Activated naive CD4-positive, alpha-beta T cell treated with anti-CD3 and anti-CD28 coated beads, Interleukin-2, amount 50 U/mL, for 72 hours (primary cell): Measurements from ENCODE around the gene MPV17L2. TPM values are rescaled to one million over a fixed set of nuclear protein-coding genes. Genes with fewer than 3 reads are reported as not detected.
"Not testable (repeated sequence)": the region's sequence is repeated elsewhere in the genome, so short reads cannot be mapped to it uniquely, and the experiment has no call there.

Source experiments
- ATAC-seq, 2 donors: fragments of 150-1000 bp; cut with Tn5 transposase; 2 replicates each; pipeline ENCODE4 v1.10.0; 2021; ENCODE audit warnings: mild to moderate bottlenecking in 2 of 2, moderate library complexity in 2 of 2
- DNase-seq, 2 donors: peaks; one replicate each; pipeline ENCODE4 v3.0.0; 2021 to 2022; ENCODE audit warnings: low spot score in 2 of 2
- H3K27ac Mint-ChIP-seq, 2 donors: one replicate each; pipeline ENCODE4 v1.8.0; 2022; ENCODE audit warnings: mild to moderate bottlenecking in 2 of 2, mixed read lengths in 2 of 2
- H3K36me3 Mint-ChIP-seq, 2 donors: one replicate each; pipeline ENCODE4 v1.8.0; 2022; ENCODE audit warnings: mixed read lengths in 2 of 2
- H3K9me3 Mint-ChIP-seq, 2 donors: one replicate each; pipeline ENCODE4 v1.8.0; 2022; ENCODE audit warnings: mixed read lengths in 2 of 2
- total RNA-seq, 2 donors: library from RNA; stranded (reverse); gene quantifications; one replicate each; pipeline ENCODE4 v1.2.3, GENCODE V29; 2022

The MPV17L2 gene
- total RNA-seq, 2 donors from 2014 or later = 5.4 to 14.0 TPM

DNA sequence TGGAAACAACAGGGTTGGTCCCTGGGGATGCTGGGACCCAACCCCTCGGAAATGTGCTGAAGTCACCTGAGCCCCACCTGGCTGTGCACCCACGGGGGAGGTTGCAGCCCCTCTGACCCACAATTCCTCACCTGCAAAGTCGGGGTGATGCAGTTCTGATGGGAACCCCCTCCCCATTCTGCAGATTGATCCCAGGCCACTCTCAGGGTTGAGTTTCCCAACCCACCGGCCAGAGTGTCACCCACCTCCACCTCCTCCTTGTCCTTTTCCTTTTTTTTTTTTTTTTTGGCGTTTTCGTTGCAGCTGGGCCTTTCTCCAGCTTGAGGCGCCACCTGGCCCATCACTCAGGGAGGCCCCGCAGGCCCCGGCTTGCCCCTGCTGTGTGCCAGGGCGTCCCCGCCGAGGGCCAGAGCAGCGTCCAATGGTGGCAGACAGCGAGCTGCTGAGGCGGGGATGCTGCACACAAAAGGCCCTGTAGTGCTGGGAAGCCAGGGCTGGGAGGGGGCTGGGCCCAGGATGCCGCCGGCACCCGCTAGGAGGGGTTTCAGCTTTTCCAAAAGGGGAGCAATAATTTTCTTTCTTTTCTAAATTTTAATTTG is 35.5 kb upstream of the MPV17L2 start:
- no peak for DNase-seq
- no peak for ATAC-seq
- Mint-ChIP-seq H3K27ac (no peak overlapping the region), H3K36me3 (no peaks in the 10 kb centered on the region), H3K9me3 (no peaks in the 10 kb centered on the region)

DNA sequence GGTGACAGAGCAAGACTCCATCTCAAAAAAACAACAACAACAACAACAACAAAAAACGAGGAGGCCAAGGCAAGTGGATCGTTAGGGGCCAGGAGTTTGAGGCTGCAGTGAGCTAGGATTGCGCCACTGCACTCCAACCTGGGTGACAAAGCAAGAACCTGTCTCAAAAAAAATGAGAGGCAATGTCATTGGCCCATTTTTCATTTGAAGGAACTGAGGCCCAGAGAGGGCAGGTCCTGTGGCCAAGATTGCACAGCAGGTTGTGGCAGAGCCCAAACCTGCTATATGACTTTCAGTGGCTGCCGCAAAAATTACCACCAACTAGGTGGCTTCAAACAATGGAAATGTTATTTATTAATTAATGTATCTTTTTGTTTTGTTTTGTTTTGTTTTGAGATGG is 34.6 kb upstream of the MPV17L2 start:
- Mint-ChIP-seq H3K27ac (no peak overlapping the region), H3K9me3 (no peaks in the 10 kb centered on the region), H3K36me3 (peaks cover 5 to 7% of the 10 kb centered on the region in 2 donors)
- DNase-seq = no peak
- no peak for ATAC-seq

DNA sequence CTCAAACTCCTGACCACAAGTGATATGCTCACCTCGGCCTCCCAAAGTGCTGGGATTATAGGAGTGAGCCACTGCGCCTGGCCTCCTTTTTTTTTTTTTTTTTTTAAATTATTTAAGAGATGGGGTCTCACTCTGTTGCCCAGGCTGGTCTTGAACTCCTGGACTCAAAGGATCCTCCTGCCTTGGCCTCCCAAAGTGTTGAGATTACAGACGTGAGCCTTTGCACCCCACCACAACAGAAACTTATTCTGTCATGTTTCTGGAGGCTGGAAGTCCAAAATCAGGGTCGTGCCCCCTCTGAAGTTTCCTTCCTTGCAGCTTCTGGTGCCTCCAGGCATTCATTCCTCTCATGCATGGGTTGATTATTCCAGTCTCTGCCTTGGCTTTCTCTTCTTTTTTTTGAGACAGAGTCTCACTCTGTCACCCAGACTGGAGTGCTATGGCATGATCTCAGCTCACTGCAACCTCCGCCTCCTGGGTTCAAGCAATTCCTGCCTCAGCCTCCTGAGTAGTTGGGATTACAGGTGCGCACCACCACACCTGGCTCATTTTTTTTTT is 33.9 kb upstream of the MPV17L2 start:
- DNase-seq, H3K9me3 Mint-ChIP-seq, H3K36me3 Mint-ChIP-seq, ATAC-seq, H3K27ac Mint-ChIP-seq: not testable (repeated sequence)

DNA sequence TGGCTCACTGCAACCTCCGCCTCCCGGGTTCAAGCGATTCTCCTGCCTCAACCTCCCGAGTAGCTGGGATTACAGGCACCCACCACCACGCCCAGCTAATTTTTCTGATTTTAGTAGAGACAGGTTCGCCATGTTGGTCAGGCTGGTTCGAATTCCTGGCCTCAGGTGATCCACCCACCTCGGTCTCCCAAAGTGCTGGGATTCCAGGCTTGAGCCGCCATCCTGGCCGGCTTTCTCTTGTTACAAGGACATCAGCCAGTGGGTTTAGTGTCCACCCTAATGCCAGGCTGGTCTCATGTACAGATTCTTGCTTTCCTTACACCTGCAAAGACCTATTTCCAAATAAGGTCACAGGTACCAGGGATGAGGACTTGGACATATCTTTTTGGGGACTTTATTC is 33.2 kb upstream of the MPV17L2 start:
- no peak for ATAC-seq
- Mint-ChIP-seq H3K27ac (no peak overlapping the region), H3K36me3 (peaks cover 6 to 7% of the 10 kb centered on the region in 2 donors), H3K9me3 (no peaks in the 10 kb centered on the region)
- no peak for DNase-seq

DNA sequence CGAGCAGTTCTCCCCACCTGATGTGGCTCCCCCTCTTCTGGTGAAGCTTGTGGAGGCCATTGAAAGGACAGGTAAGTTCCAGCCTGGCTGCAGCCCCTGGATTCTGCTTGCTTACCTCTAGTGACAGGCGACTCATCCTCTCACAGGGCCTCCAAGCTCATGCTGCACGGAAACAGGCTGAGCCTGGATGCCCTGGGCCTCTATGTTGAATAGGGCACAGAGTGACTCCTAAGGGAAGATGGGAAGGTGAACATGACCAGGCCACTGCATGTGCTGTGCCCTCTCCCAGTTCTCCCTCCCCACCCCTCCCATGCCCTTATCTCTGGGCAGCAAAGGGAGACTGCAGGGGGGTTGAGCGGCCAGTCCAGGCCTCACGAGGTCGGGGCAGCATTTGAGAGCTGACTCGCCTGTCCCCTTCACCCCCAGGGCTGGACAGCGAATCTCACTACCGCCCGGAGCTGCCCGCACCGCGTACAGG is 32.5 kb upstream of the MPV17L2 start:
- H3K9me3 Mint-ChIP-seq = no peaks in the 10 kb centered on the region
- peaks cover 7 to 8% of the 10 kb centered on the region in 2 donors for H3K36me3 Mint-ChIP-seq
- DNase-seq (no peak), ATAC-seq (peak in 1 of 2 donors; percentile 8)
- H3K27ac Mint-ChIP-seq = peak overlapping the region; percentile 56 to 60

DNA sequence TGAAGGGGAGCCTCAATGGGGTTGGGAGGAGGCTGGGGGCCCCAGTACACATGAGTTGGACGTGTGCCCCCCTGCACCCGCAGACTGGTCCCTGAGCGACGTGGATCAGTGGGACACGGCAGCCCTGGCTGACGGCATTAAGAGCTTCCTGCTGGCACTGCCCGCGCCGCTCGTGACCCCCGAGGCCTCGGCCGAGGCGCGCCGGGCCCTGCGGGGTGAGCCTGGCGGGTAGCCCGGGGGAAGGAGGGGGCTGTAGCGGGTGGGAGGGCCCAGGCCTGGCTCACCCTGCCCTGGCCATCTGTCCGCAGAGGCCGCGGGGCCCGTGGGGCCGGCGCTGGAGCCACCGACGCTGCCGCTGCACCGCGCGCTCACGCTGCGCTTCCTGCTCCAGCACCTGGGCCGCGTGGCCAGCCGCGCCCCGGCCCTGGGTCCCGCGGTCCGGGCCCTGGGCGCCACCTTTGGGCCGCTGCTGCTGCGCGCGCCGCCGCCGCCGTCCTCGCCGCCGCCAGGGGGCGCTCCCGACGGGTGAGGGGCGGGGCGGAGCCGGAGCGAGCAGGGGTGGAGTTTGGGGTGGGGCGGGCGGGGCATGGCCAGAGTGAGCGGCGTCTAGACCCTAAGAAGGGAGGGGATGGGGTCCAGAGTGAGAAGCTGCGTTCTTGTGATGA is 31.9 kb upstream of the MPV17L2 start:
- Mint-ChIP-seq H3K9me3 (no peaks in the 10 kb centered on the region), H3K27ac (peak overlapping the region; percentile 56 to 60), H3K36me3 (peaks cover 7 to 13% of the 10 kb centered on the region in 2 donors)
- DNase-seq (peak; percentile 86 to 96), ATAC-seq (peak; percentile 90 to 94)

DNA sequence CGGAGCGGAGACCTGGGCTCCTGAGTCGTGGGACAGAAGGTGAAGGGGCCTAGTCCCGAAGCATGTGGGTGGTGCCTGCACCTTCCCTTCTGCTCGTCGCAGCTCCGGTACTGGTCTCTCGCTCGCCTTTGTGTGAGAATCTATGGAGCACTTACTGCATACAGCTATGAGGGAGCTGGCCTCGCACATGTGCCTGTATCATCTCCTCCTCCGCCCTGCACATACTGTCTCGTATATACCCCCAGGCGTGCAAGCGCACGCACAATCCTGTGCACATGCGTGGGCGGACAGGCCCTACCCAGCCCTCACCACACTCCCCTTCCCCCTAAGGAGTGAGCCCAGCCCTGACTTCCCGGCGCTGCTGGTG is 31.4 kb upstream of the MPV17L2 start:
- ATAC-seq (no peak), DNase-seq (no peak)
- Mint-ChIP-seq H3K36me3 (peaks cover 7 to 13% of the 10 kb centered on the region in 2 donors), H3K27ac (no peak overlapping the region), H3K9me3 (no peaks in the 10 kb centered on the region)

DNA sequence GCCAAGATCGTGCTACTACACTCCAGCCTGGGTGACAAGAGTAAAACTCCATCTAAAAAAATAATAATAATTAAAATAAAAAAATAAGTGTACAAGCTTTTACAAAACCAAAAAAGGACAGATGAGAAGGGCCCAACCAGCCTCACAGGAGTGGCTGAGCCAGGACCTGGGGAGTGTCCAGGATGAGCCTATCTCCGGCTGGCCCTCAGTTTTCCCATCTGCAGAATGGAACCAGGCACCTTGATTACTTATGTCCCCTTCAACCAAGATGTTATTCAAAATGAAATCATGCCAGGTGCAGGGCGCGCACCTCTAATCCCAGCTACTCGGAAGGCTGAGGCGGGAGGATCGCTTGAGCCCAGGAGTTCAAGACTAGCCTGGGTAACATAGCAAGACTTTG is 28.9 kb upstream of the MPV17L2 start:
- no peak overlapping the region for H3K27ac Mint-ChIP-seq
- no peak for ATAC-seq
- peaks cover 7 to 21% of the 10 kb centered on the region in 2 donors for H3K36me3 Mint-ChIP-seq
- no peak for DNase-seq
- no peaks in the 10 kb centered on the region for H3K9me3 Mint-ChIP-seq

DNA sequence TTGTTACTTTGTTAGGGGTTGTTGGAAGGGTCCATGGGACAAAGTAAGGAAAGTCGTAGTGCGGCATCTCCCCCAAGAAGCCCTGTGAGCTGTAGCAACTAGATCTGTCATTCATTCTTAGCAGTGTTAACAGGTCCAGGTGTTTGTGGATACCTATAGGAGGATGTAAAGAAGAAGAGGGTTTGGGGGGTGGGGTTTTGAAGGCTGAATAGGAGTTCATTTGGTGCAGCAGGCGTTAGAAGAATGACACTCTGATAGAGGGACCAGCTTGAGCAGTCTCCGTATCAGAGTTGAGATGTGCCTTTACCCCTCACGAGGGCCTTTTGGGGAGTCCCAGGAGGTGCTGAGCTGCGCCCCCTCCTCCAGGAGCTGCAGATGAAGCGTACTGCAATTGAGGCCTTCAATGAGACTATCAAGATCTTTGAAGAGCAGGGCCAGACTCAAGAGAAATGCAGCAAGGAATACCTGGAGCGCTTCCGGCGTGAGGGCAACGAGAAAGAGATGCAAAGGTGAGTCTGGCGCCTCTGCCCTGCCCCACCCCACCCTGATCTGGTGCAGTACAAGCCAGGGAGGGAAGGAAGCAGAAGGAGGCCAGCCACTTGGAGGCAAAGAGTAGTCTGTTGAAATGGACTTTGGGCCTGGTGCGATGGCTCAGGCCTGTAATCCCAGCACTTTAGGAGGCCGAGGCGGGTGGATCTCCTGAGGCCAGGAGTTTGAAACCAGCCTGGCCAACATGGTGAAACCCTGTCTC is 27.0 kb upstream of the MPV17L2 start:
- H3K9me3 Mint-ChIP-seq = no peaks in the 10 kb centered on the region
- DNase-seq (no peak), ATAC-seq (no peak)
- H3K27ac Mint-ChIP-seq = no peak overlapping the region
- H3K36me3 Mint-ChIP-seq = peaks cover 7 to 21% of the 10 kb centered on the region in 2 donors

DNA sequence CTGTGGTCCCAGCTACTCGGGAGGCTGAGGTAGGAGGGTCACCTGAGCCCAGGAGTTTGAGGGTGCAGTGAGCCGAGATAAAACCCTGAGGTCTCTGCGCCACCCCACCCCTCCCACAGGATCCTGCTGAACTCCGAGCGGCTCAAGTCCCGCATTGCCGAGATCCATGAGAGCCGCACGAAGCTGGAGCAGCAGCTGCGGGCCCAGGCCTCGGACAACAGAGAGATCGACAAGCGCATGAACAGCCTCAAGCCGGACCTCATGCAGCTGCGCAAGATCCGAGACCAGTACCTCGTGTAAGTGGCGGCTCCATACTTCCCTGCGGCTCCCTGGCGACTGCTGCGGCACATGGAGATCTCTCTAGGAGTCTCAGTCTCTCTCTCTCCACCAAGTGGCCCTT is 26.0 kb upstream of the MPV17L2 start:
- DNase-seq = no peak
- no peaks in the 10 kb centered on the region for H3K9me3 Mint-ChIP-seq
- ATAC-seq = no peak
- H3K36me3 Mint-ChIP-seq = peaks cover 7 to 26% of the 10 kb centered on the region in 2 donors
- peak overlapping the region in 1 of 2 donors; percentile 32 for H3K27ac Mint-ChIP-seq

DNA sequence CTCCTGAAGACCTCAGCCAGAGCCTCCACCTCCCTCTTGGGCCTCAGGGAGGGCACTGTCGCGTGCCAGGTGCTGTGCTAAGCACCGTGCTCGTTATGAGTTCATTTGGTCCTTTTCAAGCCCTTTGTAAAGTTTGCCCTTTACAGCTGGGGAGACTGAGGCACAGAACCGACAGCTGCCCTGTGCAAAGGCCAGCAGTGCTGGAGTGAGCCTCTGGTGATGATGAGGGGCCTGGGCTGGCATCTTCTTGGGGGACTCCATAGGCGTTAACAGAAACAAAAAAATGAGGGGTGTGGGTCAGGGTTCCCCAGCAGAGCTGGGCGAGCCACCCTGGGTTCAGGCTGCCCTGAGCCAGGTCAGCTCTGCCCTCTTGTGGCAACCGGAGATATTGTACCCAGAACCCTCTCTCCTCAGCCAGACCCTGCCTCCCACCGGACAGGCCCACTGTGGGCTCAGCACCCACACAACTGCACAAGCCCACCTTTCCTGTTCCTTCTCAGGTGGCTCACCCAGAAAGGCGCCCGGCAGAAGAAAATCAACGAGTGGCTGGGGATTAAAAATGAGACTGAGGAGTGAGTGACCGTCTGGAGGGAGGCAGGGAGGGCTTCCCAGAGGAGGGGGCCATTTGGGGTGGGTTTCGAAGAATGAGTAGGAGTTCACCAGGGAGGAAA is 24.9 kb upstream of the MPV17L2 start:
- H3K9me3 Mint-ChIP-seq = no peaks in the 10 kb centered on the region
- DNase-seq (peak in 1 of 2 donors; percentile 74), ATAC-seq (peak; percentile 94)
- no peak overlapping the region for H3K27ac Mint-ChIP-seq
- peaks cover 4 to 24% of the 10 kb centered on the region in 2 donors for H3K36me3 Mint-ChIP-seq

DNA sequence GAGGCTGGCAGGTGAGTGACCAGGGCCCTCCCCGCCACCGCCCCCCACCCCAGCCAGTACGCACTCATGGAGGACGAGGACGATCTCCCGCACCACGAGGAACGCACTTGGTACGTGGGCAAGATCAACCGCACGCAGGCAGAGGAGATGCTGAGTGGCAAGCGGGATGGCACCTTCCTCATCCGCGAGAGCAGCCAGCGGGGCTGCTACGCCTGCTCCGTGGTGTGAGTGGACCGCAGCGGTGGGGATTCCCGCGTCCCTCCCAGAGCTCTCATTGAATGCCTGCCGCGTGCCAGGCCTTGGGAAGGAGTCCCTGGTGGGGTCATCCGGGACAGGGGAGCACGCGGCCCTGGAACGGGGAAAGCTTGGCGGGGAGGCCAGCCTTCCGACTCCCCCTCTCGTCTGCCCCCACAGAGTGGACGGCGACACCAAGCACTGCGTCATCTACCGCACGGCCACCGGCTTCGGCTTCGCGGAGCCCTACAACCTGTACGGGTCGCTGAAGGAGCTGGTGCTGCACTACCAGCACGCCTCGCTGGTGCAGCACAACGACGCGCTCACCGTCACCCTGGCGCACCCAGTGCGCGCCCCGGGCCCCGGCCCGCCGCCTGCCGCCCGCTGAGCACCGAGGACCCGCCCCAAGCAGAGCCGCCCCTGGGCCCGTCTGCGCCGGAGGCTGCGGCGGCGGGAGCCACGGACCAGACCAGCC is 24.2 kb upstream of the MPV17L2 start:
- Mint-ChIP-seq H3K9me3 (no peaks in the 10 kb centered on the region), H3K27ac (no peak overlapping the region), H3K36me3 (peaks cover 0 to 19% of the 10 kb centered on the region in 2 donors)
- no peak for ATAC-seq
- no peak for DNase-seq

DNA sequence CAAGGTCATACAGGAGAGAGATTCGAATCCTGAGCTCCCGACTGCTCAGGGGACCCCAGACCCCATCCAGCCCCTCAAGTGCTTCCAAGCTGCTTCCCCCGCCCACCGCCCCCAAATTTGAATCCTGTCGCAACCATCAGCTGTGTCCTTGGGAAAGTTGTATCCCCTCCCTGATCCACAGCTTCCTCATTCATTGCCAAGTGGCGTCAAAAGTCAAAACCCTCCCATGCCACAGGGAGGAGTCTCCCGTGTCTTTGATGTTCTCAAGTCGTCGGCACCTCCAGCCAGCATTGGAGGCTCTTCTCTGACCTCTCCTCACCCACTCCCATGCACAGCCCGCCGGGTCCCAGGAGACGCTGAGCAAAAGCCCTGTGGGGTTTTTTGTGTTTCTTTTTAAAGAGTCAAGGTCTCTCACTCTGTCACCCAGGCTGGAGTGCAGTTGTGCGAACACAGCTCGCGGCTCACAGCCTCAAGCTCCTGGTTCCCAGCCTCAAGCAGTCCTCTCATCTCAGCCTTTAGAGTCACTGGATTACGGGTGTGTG is 22.2 kb upstream of the MPV17L2 start:
- ATAC-seq = no peak
- Mint-ChIP-seq H3K9me3 (no peaks in the 10 kb centered on the region), H3K36me3 (peaks cover 0 to 30% of the 10 kb centered on the region in 2 donors), H3K27ac (peak overlapping the region in 1 of 2 donors; percentile 73)
- no peak for DNase-seq

DNA sequence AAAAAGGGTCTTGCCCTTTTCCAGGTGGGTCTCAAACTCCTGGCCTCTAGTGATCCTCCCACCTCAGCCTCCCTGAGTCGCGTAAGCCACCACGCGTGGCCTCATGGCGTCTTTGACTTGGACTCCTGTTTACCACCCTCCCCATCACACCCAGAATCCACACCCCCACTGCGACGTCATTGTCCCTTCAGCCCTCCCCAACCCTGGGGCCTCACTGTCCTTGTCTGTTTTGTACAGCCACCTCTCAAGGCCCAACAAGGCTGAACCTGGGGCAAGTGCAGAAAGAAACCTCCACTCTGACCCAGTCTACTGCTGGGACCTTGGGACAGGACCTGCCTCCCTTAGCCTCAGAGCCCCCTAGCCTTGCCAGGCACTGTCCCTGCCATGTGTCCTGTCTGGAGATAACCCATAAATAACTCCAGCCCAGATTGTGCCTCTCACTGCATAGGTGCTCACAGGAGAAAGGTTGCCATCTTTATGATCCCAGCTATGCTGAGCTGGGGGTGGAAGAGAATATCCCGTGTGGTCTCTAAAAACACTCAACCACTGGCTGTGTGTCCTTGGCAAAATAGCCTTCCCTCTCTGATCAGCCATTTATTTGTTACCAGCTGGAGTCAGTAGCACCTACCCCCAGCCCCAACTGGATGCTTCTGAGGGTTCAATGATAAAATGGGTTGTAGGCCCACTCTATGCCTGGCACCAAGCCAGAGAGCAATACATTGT is 21.3 kb upstream of the MPV17L2 start:
- Mint-ChIP-seq H3K27ac (peak overlapping the region in 1 of 2 donors; percentile 10), H3K9me3 (no peaks in the 10 kb centered on the region), H3K36me3 (peaks cover 0 to 27% of the 10 kb centered on the region in 2 donors)
- no peak for ATAC-seq
- DNase-seq = no peak

DNA sequence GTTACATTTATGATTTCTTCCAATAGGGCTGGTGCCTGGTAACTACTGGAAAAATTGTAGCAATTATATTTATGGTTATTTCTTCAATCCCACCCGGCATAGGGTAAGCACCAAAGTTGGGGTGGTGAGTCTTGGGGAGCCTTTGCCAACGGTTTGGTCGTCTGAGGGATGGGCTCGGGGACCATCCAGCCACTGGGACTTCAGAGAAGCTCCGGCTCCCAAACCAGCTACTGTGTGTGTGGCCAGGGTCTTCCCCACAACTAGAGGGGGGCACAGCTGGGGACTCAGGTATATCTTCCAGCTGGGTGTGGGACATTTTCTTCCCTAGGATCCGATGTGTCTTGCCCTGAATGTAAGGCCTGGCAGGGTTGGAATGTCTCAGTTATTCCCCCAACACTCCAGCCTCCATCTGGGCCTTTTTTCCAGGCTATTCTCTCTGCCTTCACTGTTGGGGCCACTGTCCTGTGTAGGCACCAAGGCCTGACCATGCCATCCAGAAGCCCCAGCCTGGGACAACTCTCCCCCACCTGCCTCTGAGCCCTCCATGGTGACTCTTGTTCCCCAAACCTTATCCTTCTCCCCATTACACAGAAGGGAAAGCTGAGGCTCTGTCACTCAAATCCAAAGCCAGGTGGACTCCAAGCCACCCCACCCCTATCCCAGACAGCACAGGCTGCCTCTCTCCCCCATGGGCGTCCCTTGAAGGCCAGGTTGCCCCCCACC is 20.5 kb upstream of the MPV17L2 start:
- H3K36me3 Mint-ChIP-seq = peaks cover 0 to 27% of the 10 kb centered on the region in 2 donors
- ATAC-seq (no peak), DNase-seq (no peak)
- H3K9me3 Mint-ChIP-seq = no peaks in the 10 kb centered on the region
- H3K27ac Mint-ChIP-seq = peak overlapping the region in 1 of 2 donors; percentile 92
